ENCODE data around the gene PKHD1. TPM values are rescaled to one million over a fixed set of nuclear protein-coding genes. Genes with fewer than 3 reads are reported as not detected.

Gene PKHD1
- total RNA-seq, 1 donor from 2014 or later, result 0.06 TPM

DNA sequence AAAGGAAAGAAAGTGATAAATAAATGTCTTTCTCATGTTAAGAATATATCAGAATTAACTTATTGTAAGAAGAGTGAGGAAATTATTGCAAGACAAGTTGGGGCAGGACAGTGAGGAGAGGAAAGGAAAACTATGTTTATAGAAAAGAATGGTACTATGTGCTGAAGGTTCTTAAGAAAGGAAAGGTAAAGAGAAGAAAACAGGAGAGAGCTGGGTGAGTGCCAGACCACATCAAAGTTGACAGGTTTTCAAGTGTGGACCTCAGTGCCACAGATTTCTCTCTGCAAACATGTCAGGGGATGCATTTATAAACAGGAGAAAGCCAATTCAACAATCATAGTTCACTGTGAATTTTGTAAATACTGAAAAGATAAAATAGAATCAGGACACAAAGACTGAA, 439.2 kb downstream of the PKHD1 start:
- no peak for DNase-seq (ENCODE audit: extremely low read depth, low read depth, low spot score)

- DNase-seq (ENCODE audit: extremely low read depth, low read depth, low spot score), result no peak
Measured at GRCh38 chr6:51644426-51644825, 443.0 kb downstream of the PKHD1 start.

DNA sequence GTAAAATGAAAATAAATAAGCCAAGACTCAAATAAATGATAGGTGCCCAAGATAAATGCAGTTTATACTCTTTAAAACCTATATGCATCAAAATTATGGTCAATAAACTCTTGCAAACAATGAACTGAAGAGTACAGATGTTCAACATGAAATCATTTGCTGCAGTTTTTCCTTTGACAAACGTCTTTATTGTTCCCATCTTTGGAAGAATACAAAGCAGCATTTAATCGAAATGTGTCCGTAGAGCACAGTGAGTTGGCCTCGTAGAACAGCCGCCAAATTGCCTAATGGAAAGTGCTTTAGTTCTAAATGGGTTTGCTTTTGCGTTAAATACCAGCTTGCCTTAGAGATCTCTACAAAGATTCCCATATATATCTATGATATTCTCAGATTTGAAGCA, 447.4 kb downstream of the PKHD1 start:
- no peak for DNase-seq (ENCODE audit: extremely low read depth, low read depth, low spot score)

GRCh38 chr6:51633424-51633823, 454.0 kb downstream of the PKHD1 start:
- no peak for DNase-seq (ENCODE audit: extremely low read depth, low read depth, low spot score)

GRCh38 chr6:51630011-51630410, 457.4 kb downstream of the PKHD1 start:
- no peak for DNase-seq (ENCODE audit: extremely low read depth, low read depth, low spot score)

- no peak for DNase-seq (ENCODE audit: extremely low read depth, low read depth, low spot score)
Measured at GRCh38 chr6:51626391-51626790, 461.0 kb downstream of the PKHD1 start.

- no peak for DNase-seq (ENCODE audit: extremely low read depth, low read depth, low spot score)
Measured at GRCh38 chr6:51625566-51625965, 461.8 kb downstream of the PKHD1 start.

DNA sequence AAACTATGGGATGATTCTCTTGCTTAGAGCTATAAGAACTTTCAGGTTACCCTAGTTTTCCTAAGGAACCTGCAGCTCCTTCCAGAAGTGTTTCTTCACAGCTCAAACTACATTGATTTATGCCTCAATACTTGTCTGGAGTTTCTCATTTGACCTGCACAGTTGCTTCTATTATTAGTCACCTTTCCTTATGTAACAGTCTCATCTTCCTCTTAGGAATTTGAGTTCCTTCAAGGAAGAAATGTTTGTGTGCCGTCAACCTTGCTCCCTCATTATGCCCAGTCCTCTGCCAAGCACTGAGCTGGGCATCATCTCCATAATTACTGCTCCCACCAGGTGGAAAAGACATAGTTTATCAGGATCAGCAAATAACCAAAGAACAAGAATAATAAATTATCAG, 466.4 kb downstream of the PKHD1 start:
- DNase-seq (ENCODE audit: extremely low read depth, low read depth, low spot score), result no peak

DNA sequence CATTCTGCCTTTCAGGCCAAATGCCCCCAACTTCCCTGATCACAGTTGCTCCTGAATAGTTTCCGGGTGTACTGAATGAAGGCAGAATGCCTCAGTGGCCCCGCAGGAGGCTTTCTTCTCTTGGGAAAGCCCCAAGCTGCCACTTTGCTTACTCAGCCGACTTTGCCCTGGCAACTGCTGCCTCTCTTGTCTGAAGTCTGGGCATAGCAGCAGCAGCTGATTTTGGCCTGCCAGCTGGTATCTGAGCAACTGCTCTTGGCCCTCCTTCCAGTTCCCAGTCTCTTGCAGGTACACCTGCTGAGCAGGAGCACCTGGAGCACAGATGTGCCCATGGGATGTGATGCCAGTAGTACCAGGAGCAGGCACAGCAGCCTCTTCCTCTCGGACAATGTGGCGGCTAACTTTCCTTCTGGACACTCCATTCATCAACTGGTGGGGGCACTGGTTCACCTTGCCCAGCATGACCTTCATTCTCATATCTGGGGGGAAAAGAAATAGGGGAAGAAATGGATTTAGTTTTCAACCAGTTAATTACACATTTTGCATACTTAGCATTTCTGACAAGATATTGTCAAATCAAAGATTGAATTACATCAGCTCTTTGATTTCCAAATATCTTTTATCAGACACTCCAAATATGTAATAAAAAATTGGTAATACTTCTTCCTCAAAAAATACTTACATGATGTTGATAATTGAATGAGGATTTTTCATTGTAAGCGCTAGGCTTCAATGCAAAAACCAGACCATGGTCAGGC, 468.2 kb downstream of the PKHD1 start:
- DNase-seq (ENCODE audit: extremely low read depth, low read depth, low spot score), result no peak

DNA sequence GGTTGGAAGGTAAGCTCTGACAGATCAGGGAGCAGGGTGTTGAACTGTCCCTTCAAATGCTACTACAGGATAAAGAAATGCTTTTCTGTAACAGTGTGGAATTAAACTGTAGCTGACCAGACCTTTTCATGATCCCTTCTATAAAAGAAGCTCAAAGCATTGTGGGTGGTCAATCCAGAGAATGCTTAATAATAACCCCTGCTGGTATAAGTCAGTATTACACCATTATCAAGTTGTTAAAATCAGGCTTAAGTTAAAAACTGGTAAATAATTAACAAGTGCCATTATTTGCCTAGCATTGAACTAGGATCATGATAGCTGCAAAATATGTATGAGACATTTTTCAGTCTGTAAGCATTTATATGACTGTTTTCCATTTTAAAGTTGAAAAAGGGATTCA, 468.9 kb downstream of the PKHD1 start:
- no peak for DNase-seq (ENCODE audit: extremely low read depth, low read depth, low spot score)

GRCh38 chr6:51617751-51618150, 469.7 kb downstream of the PKHD1 start:
- no peak for DNase-seq (ENCODE audit: extremely low read depth, low read depth, low spot score)

DNA sequence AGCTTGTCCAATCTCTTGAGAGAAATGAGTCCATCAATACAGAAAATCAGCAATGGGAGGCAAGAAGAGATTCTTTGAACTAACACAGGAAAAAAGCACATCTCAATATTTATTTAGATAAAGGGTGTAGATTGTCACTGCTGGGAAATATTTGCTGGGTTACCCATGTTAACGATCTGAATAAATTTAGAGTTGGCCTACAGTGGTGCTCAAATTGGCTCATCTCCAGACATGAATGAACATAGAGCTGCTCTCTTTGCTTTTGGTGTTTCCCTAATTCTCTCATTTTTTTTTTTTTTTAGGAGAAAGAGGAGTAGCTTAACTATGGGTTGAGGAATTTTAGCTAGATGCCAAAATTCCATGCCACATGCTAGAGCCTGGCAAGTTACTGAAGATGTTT, 471.2 kb downstream of the PKHD1 start:
- DNase-seq (ENCODE audit: extremely low read depth, low read depth, low spot score), result no peak

DNA sequence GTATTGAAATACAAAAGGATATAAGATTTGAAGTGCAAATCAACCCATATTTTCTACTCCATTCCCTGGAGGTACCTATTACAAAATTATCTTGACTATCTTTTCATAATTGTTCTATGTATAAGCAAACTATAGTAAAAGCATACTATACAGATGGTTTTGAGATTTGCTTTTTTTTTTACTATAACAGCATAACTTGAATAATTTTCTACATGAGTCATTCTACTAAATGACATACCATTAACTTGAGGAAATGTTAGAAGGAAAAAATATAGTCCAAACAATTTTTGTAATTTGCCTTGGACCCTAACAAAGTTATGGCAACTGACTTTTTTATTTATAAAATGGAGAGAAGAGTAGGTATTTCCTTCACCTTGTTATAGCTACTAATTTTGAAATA, 472.7 kb downstream of the PKHD1 start:
- DNase-seq (ENCODE audit: extremely low read depth, low read depth, low spot score), result no peak

- no peak for DNase-seq (ENCODE audit: extremely low read depth, low read depth, low spot score)
Measured at GRCh38 chr6:51613558-51613957, 473.9 kb downstream of the PKHD1 start.

DNA sequence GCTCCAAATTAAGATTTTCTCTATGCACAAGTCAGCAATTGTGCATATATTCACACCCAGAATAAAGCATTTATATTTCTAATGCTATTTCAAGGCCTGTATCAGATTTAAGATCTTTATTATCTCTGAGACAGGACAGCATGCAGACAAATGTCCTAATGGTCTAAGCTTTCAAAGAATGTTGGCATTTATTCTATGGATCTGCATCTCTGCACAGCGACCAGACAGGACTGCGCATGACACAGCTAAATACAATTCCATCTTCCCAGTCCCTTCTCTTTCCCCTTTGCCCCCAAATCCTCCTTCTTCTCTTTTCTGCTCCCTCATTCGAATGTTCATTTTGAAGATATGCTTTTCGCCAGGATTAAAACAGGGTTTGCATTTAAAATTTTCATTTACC, 478.5 kb downstream of the PKHD1 start:
- no peak for DNase-seq (ENCODE audit: extremely low read depth, low read depth, low spot score)

GRCh38 chr6:51608383-51608782, 479.0 kb downstream of the PKHD1 start:
- no peak for DNase-seq (ENCODE audit: extremely low read depth, low read depth, low spot score)

- no peak for DNase-seq (ENCODE audit: extremely low read depth, low read depth, low spot score)
Measured at GRCh38 chr6:51600514-51600913, 486.9 kb downstream of the PKHD1 start.

DNA sequence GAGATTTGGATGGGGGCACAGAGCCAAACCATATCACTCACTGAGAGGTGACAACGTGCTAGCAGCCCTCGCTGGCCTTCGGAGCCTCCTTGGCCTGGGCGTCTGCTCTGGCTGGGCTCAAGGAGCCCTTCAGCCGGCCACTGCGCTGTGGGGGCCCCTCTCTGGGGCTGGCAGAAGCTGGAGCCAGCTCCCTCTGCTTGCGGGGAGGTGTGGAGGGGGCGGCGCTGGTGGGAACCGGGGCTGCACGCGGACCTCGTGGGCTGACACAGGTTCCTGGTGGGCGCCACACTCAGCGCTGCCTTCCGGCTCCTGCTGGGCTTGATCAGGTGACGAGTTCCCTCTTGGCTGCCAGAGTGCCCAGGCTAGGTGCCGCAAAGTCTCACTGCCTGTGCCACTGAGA, 489.2 kb downstream of the PKHD1 start:
- DNase-seq (ENCODE audit: extremely low read depth, low read depth, low spot score), result no peak

- DNase-seq (ENCODE audit: extremely low read depth, low read depth, low spot score), result no peak
Measured at GRCh38 chr6:51594981-51595380, 492.4 kb downstream of the PKHD1 start.

- no peak for DNase-seq (ENCODE audit: extremely low read depth, low read depth, low spot score)
Measured at GRCh38 chr6:51585264-51585663, 502.1 kb downstream of the PKHD1 start.

DNA sequence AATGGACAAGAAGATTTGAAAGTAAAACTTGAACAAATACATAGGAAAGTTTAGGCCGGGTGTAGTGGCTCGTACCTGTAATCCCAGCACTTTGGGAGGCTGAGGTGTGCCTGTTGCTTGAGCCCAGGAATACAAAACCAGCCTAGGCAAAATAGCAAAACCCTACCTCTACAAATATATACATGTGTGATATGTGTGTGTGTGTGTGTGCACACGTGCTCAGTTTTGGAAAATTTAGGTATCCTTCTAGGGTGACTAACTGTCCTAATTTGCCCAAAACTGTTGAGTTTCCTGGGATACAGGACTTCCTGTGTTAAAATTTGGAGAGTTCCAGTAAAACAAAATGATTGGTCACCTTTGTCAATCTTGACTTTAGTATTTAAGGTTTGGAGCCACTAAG, 503.2 kb downstream of the PKHD1 start:
- DNase-seq (ENCODE audit: extremely low read depth, low read depth, low spot score), result no peak

DNA sequence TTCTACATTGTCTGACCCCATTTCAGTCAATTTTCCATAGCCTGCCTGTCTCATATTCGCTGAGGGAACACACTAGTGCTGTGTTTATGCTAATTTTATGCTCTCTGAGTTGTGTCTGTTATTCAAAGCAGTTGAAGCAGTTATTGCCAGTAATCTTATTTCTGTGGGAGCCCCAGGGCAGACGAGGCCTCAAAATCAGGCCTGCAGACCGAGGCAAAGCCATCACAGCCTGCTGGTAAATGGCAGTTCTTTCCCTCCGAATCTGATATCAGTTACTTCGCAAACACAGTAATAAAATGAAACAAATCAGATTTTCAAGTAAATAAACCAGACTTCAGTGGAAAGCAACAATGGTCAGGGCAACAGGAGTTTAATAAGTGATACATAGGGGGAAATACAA, 508.4 kb downstream of the PKHD1 start:
- no peak for DNase-seq (ENCODE audit: extremely low read depth, low read depth, low spot score)

DNA sequence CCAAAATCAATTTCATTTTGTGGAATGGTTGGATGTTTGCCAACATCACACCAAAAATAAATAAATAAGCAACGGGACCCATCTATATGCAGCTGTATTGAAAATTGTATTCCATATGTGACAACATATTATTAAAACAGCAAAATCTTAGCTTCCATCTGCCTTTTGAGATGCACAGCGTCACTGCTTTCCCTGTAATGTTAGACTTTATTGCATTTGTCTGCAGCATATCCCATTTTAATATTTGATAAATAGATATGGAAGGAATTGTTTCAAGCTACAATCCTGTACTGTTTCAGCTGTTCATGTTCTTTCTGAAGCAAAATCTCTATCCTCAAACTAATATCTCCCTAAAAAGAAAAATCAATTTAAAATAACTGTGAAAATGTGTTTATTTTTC, 509.1 kb downstream of the PKHD1 start:
- no peak for DNase-seq (ENCODE audit: extremely low read depth, low read depth, low spot score)

All from glomerular endothelial cell (primary cell).